Measurements from ENCODE around the gene ACTR1A. TPM values are rescaled to one million over a fixed set of nuclear protein-coding genes. Genes with fewer than 3 reads are reported as not detected.
"Not testable (repeated sequence)": the region's sequence is repeated elsewhere in the genome, so short reads cannot be mapped to it uniquely, and the experiment has no call there.

Gene ACTR1A
- total and polyA plus RNA-seq, 4 experiments from 2014 or later, result 54.9 to 72.3 (median 65.0) TPM

DNA sequence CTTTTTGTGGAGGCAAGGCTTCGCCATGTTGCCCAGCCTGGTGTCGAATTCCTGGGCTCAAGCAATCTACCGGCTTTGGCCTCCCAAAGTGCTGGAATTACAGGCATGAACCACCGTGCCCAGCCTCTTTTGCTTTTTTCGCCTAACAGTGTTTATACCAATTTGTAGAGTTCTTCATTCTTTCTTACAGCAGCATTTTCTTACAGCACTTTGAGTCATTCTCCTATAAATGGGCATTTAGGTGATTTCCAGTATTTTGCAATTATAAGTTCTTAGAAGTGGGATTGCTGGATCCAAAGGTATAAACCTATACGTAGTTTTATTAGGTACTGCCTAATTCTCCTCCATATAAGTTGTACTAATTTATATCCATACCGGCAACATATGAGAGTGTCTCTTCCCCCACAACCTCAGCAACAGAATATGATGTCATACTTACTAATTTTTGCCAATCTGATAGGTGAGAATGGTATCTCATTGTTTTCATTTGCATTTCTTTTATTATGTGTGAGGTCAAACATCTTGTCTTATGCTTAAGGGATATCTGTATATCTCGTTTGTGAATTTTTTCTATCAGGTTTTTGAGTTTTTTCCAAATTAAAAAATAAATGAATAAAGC, 40.4 kb upstream of the ACTR1A start:
- H3K9me3 Mint-ChIP-seq, result no peaks in the 10 kb centered on the region
- H3K36me3 ChIP-seq (ENCODE audit: insufficient read depth, low read length), result peaks cover 3% of the 10 kb centered on the region
- POLR2A ChIA-PET (ENCODE audit: partially characterized antibody), result no interaction called here
- no peak overlapping the region for H3K4me3 Mint-ChIP-seq
- intact Hi-C loops (cut with micrococcal nuclease), result no loop called here
- H3K27me3 ChIP-seq (ENCODE audit: insufficient read depth, low read length), result no peaks in the 10 kb centered on the region
- no peak for DNase-seq
- H3K9me3 ChIP-seq (ENCODE audit: control insufficient read depth in 1 of 2, low read length in 2 of 2), result no peaks in the 10 kb centered on the region
- H3K27ac ChIP-seq (ENCODE audit: low read depth, low read length), result no peak overlapping the region
- CTCF ChIA-PET (ENCODE audit: partially characterized antibody), result no interaction called here
- H3K27me3 Mint-ChIP-seq, result no peaks in the 10 kb centered on the region
- H3K4me1 Mint-ChIP-seq, result peaks cover 5 to 21% (median 13%) of the 10 kb centered on the region in 4 donors
- no peak overlapping the region for H3K4me3 ChIP-seq (ENCODE audit: low read length in 2 of 2)
- peak overlapping the region in 1 of 7 donors; percentile 18 for H3K27ac Mint-ChIP-seq
- H3K4me1 ChIP-seq (ENCODE audit: insufficient read depth, low read length), result no peaks in the 10 kb centered on the region
- peaks cover 3 to 9% of the 10 kb centered on the region in 2 donors for H3K36me3 Mint-ChIP-seq

DNA sequence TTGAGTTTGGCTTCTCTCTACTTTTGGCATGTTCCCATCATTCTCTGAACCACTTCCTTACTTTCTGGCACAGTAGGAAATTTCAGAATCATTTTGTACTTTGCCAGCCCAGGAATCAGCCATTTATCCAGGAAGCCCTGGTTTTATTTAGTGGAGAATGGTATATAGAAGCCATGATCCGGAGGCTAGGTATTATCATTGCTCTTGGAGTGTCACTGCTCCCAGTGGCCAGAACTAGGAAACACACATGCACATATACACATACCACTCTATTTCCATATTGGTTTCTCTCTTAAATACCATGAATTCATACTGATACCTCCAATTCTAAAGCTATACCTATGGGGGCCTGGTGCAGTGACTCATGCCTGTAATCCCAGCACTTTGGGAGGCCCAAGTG, 37.5 kb upstream of the ACTR1A start:
- no peaks in the 10 kb centered on the region for H3K9me3 Mint-ChIP-seq
- intact Hi-C loops (cut with micrococcal nuclease), result no loop called here
- H3K4me1 Mint-ChIP-seq, result peaks cover 9 to 27% (median 18%) of the 10 kb centered on the region in 4 donors
- H3K4me3 Mint-ChIP-seq, result no peak overlapping the region
- Histone ChIP-seq H3K27me3 (ENCODE audit: insufficient read depth, low read length) (no peaks in the 10 kb centered on the region), H3K9me3 (ENCODE audit: control insufficient read depth in 1 of 2, low read length in 2 of 2) (no peaks in the 10 kb centered on the region), H3K27ac (ENCODE audit: low read depth, low read length) (no peak overlapping the region), H3K36me3 (ENCODE audit: insufficient read depth, low read length) (no peaks in the 10 kb centered on the region), H3K4me1 (ENCODE audit: insufficient read depth, low read length) (no peaks in the 10 kb centered on the region), H3K4me3 (ENCODE audit: low read length in 2 of 2) (no peak overlapping the region)
- POLR2A ChIA-PET (ENCODE audit: partially characterized antibody), result no interaction called here
- H3K27ac Mint-ChIP-seq, result no peak overlapping the region
- peak in 1 of 5 donors; percentile 2 for DNase-seq
- CTCF ChIA-PET (ENCODE audit: partially characterized antibody), result interaction anchor here (1.1 kb wide), 1 partner anchor 12 kb away, joined by 3 read pairs; no protein-coding TSS in a partner anchor
- H3K36me3 Mint-ChIP-seq, result peaks cover 0 to 8% of the 10 kb centered on the region in 2 donors
- no peaks in the 10 kb centered on the region for H3K27me3 Mint-ChIP-seq

DNA sequence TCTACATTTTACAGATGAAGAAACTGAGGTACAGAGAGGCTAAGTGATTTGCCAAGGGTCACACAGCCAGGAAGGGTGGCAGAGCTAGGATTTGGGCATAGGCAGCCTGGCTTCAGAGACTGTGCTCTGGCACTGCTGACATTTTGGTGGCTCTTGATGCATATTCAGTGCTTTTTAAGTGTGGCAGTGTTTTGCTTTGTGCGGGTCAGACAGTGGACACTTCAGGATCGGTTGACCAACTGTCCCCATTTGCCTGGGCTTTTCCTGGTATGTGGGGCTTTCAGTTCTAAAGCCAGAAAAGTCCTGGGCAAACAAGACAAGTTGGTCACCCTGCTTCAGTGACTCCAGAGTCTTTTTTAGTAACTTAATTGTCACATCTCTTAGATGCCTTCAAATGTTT, 36.3 kb upstream of the ACTR1A start:
- H3K4me1 ChIP-seq (ENCODE audit: insufficient read depth, low read length), result no peaks in the 10 kb centered on the region
- no peaks in the 10 kb centered on the region for H3K27me3 ChIP-seq (ENCODE audit: insufficient read depth, low read length)
- H3K27me3 Mint-ChIP-seq, result no peaks in the 10 kb centered on the region
- H3K27ac ChIP-seq (ENCODE audit: low read depth, low read length), result no peak overlapping the region
- H3K4me3 Mint-ChIP-seq, result no peak overlapping the region
- H3K36me3 ChIP-seq (ENCODE audit: insufficient read depth, low read length), result no peaks in the 10 kb centered on the region
- H3K4me1 Mint-ChIP-seq, result peaks cover 9 to 30% (median 17%) of the 10 kb centered on the region in 4 donors
- DNase-seq, result no peak
- H3K27ac Mint-ChIP-seq, result peak overlapping the region in 1 of 7 donors; percentile 11
- ChIA-PET POLR2A (ENCODE audit: partially characterized antibody) (no interaction called here), CTCF (ENCODE audit: partially characterized antibody) (no interaction called here)
- H3K36me3 Mint-ChIP-seq, result peaks cover 0 to 13% of the 10 kb centered on the region in 2 donors
- H3K4me3 ChIP-seq (ENCODE audit: low read length in 2 of 2), result no peak overlapping the region
- intact Hi-C loops (cut with micrococcal nuclease), result no loop called here
- H3K9me3 Mint-ChIP-seq, result no peaks in the 10 kb centered on the region
- no peaks in the 10 kb centered on the region for H3K9me3 ChIP-seq (ENCODE audit: control insufficient read depth in 1 of 2, low read length in 2 of 2)

DNA sequence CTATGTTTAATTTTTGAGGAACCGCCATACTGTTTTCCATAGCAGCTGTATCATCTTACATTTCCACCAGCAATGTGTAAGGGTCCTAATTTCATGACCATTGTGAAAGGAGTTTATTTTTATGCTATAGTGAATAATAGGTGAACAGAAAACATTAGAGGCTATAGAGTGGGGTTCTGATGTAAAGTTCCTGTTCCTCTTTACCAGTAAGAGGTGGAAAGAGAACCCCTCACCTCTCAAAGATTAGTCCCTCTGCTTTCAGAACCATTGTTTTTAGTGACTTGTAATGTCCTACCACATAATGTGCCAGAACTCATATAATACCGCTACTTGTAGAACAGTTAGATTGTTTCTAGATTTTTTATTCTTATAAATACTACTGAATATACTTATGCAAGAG, 35.4 kb upstream of the ACTR1A start:
- Histone ChIP-seq H3K27ac (ENCODE audit: low read depth, low read length) (no peak overlapping the region), H3K4me3 (ENCODE audit: low read length in 2 of 2) (no peak overlapping the region), H3K36me3 (ENCODE audit: insufficient read depth, low read length) (no peaks in the 10 kb centered on the region), H3K4me1 (ENCODE audit: insufficient read depth, low read length) (no peaks in the 10 kb centered on the region), H3K9me3 (ENCODE audit: control insufficient read depth in 1 of 2, low read length in 2 of 2) (no peaks in the 10 kb centered on the region), H3K27me3 (ENCODE audit: insufficient read depth, low read length) (no peaks in the 10 kb centered on the region)
- intact Hi-C loops (cut with micrococcal nuclease), result no loop called here
- POLR2A ChIA-PET (ENCODE audit: partially characterized antibody), result no interaction called here
- Mint-ChIP-seq H3K27me3 (no peaks in the 10 kb centered on the region), H3K9me3 (no peaks in the 10 kb centered on the region), H3K4me3 (no peak overlapping the region), H3K27ac (no peak overlapping the region), H3K36me3 (peaks cover 0 to 16% of the 10 kb centered on the region in 2 donors), H3K4me1 (peaks cover 7 to 30% (median 18%) of the 10 kb centered on the region in 4 donors)
- CTCF ChIA-PET (ENCODE audit: partially characterized antibody), result no interaction called here
- no peak for DNase-seq

DNA sequence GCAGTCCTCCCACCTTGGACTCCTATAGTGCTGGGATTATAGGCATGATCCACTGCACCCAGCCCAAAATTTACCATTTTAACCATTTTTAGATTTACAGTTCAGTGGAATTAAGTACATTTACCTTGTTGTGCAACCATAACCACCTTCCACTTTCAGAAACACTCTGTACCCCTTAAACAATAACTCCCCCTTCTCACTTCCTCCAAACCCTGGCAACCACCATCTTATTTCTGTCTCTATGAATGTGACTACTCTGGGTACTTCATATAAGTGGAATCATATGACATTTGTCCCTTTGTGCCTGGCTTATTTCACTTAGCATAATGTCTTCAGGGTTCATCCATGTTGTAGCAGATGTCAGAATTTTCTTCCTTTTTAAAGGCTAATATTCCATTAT, 34.9 kb upstream of the ACTR1A start:
- peak overlapping the region in 1 of 7 donors; percentile 23 for H3K27ac Mint-ChIP-seq
- POLR2A ChIA-PET (ENCODE audit: partially characterized antibody), result no interaction called here

DNA sequence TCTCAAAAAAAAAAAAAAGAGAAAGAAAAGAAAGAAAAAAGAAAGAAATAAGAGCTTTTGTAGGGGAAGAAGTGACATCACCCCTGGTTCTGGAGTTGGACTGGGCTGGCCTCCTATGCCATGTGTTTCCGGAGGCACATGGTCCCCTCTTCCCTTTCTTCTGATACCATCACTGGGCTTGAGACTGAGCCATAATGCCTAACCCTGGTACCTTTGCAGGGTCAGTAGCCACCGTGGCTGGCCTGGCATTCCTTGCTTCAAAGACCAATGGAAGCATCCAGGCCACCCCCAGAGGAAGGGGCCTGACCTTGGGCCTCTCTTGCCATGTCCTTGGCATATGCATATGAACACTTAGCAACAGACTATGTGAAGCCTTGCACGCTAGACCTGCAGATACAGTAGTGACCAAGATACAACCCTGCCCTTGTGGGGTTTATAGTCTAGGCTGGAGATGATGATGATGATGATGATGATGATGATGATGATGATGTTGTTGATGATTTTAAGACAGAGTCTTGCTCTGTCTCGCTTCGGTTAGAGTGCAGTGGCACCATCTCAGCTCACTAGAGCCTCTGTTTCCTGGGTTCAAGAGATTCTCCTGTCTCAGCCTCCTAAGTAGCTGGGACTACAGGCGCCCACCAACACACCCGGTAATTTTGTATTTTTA, 33.1 kb upstream of the ACTR1A start:
- H3K27ac ChIP-seq (ENCODE audit: low read depth, low read length), result no peak overlapping the region
- Mint-ChIP-seq H3K4me1 (peaks cover 9 to 34% (median 17%) of the 10 kb centered on the region in 4 donors), H3K36me3 (peaks cover 0 to 19% of the 10 kb centered on the region in 2 donors), H3K27ac (no peak overlapping the region), H3K4me3 (no peak overlapping the region), H3K9me3 (no peaks in the 10 kb centered on the region), H3K27me3 (no peaks in the 10 kb centered on the region)
- H3K4me1 ChIP-seq (ENCODE audit: insufficient read depth, low read length), result no peaks in the 10 kb centered on the region
- no peaks in the 10 kb centered on the region for H3K27me3 ChIP-seq (ENCODE audit: insufficient read depth, low read length)
- no peaks in the 10 kb centered on the region for H3K9me3 ChIP-seq (ENCODE audit: control insufficient read depth in 1 of 2, low read length in 2 of 2)
- no peaks in the 10 kb centered on the region for H3K36me3 ChIP-seq (ENCODE audit: insufficient read depth, low read length)
- CTCF ChIA-PET (ENCODE audit: partially characterized antibody), result no interaction called here
- intact Hi-C loops (cut with micrococcal nuclease), result no loop called here
- POLR2A ChIA-PET (ENCODE audit: partially characterized antibody), result no interaction called here
- no peak for DNase-seq
- no peak overlapping the region for H3K4me3 ChIP-seq (ENCODE audit: low read length in 2 of 2)

More for the DNA sequence above, 34.9 kb upstream of the ACTR1A start:
- H3K4me3 Mint-ChIP-seq, result no peak overlapping the region
- no peaks in the 10 kb centered on the region for H3K9me3 ChIP-seq (ENCODE audit: control insufficient read depth in 1 of 2, low read length in 2 of 2)
- H3K27me3 ChIP-seq (ENCODE audit: insufficient read depth, low read length), result no peaks in the 10 kb centered on the region
- peaks cover 6 to 28% (median 16%) of the 10 kb centered on the region in 4 donors for H3K4me1 Mint-ChIP-seq
- H3K27ac ChIP-seq (ENCODE audit: low read depth, low read length), result no peak overlapping the region
- intact Hi-C loops (cut with micrococcal nuclease), result no loop called here
- no peak for DNase-seq
- no peaks in the 10 kb centered on the region for H3K36me3 ChIP-seq (ENCODE audit: insufficient read depth, low read length)
- no peaks in the 10 kb centered on the region for H3K4me1 ChIP-seq (ENCODE audit: insufficient read depth, low read length)
- H3K27me3 Mint-ChIP-seq, result no peaks in the 10 kb centered on the region
- peaks cover 0 to 19% of the 10 kb centered on the region in 2 donors for H3K36me3 Mint-ChIP-seq
- no peaks in the 10 kb centered on the region for H3K9me3 Mint-ChIP-seq
- CTCF ChIA-PET (ENCODE audit: partially characterized antibody), result no interaction called here
- no peak overlapping the region for H3K4me3 ChIP-seq (ENCODE audit: low read length in 2 of 2)

DNA sequence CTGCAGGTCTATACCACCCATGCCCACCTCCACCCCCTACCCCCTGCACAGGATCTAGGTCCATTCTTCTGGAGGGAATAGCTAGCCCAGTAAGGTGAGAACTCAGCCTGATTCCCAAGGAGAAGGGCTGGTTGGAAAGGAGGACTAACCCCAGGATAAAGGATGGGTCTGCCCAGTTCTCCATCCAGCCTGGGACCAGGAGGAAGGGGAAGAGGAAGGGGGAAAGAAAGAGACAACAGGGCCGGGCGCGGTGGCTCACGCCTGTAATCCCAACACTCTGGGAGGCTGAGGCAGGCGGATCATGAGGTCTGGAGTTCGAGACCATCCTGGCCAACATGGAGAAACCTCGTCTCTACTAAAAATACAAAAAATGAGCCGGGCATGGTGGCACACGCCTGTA, 32.5 kb upstream of the ACTR1A start:
- H3K4me3 ChIP-seq (ENCODE audit: low read length in 2 of 2); H3K27ac ChIP-seq (ENCODE audit: low read depth, low read length); POLR2A ChIA-PET (ENCODE audit: partially characterized antibody); H3K36me3 ChIP-seq (ENCODE audit: insufficient read depth, low read length); H3K4me3 Mint-ChIP-seq; H3K9me3 Mint-ChIP-seq; intact Hi-C loops (cut with micrococcal nuclease); H3K9me3 ChIP-seq (ENCODE audit: control insufficient read depth in 1 of 2, low read length in 2 of 2); H3K4me1 ChIP-seq (ENCODE audit: insufficient read depth, low read length); H3K27me3 ChIP-seq (ENCODE audit: insufficient read depth, low read length); DNase-seq; H3K27me3 Mint-ChIP-seq: not testable (repeated sequence)
- Mint-ChIP-seq H3K4me1 (peaks cover 9 to 34% (median 16%) of the 10 kb centered on the region in 4 donors), H3K36me3 (peaks cover 0 to 19% of the 10 kb centered on the region in 2 donors), H3K27ac (peak overlapping the region in 1 of 7 donors; percentile 17)
- CTCF ChIA-PET (ENCODE audit: partially characterized antibody), result interaction anchor here (0.6 kb wide), 1 partner anchor 361 kb away, joined by 3 read pairs; no protein-coding TSS in a partner anchor
